Smooth muscle cell of the brain vasculature (primary cell): Measurements from ENCODE around the gene TMED8.
"Not testable (repeated sequence)": the region's sequence is repeated elsewhere in the genome, so short reads cannot be mapped to it uniquely, and the experiment has no call there.

Experiments
- DNase-seq: peaks from one replicate; pipeline ENCODE4 v3.0.0-alpha.2; 2012; ENCODE audit warnings: low read depth, low spot score

TMED8 gene

GRCh38 chr14:77376771-77377501 lies at the start of gene TMED8, which contains the start of gene SAMD15:
TMED8 (minus strand) TSS chr14:77377094; CDS start chr14:77377053, 41 bp downstream.
SAMD15 (plus strand) TSS chr14:77377379; CDS start chr14:77377419, 40 bp downstream.
- peak; percentile 67 for DNase-seq

DNA sequence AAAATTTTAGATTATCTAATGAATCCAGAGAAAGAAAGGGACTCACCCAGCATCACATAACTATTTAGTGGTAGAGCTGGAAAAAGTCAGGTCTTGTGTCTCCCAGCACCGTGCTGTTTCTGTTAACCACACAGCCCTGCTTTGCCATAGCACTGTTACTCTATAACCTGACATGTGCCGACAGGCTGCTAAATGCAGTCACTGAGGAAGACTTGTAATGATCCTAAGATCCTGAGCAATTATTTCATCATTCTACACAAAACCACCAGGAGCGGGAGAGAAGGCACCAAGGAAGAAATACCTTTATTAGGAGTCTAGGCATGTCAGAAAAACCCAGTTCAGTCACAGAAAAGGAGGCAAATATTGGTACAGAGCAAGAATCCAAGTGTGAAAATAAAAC lies 49.5 kb upstream of the TMED8 start:
- no peak for DNase-seq

DNA sequence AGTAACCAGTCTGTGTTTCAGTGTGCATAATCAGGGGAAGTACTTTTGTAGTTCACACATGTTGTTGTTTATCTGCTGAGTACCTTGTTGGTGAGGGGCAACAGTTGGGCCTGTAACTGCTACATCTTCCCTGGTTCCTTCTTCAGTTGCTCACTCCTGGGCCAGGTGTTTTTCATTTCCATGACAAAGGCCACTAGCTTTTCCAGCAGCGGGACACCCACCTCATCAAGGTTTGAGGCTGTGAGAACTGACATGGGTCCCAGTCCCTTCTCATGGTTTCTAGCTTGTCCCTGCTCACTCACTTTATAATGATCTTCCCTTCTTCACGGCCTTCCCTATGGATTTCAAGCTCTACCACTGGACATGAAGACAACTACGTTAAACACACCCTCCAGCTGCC lies 48.0 kb upstream of the TMED8 start:
- DNase-seq: no peak

DNA sequence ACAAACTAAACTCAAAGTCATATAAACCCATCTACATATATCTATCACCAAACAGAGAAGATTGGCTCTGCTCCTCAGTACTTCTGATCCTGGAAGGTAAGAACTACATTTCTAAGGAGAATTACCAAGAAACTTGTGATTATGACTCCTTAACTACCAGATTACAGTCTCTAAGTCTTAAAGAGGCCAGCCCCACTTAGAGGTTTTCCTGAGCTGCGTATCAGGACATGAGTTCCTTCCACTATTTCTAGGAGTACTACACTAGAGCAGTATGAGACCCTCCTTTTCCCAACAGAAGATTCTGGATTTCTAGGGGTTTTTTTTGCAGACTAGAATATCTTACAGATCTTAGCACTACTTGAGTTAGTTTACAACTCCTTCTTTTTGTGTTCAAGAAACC lies 46.5 kb upstream of the TMED8 start, which contains the start of gene NOXRED1:
NOXRED1 (minus strand) TSS at position 101 of the 400 bp plus-strand sequence. CDS start 634 bp downstream, outside the sequence.
- DNase-seq: no peak

GRCh38 chr14:77421201-77421600 lies 44.3 kb upstream of the TMED8 start:
- no peak for DNase-seq

DNA sequence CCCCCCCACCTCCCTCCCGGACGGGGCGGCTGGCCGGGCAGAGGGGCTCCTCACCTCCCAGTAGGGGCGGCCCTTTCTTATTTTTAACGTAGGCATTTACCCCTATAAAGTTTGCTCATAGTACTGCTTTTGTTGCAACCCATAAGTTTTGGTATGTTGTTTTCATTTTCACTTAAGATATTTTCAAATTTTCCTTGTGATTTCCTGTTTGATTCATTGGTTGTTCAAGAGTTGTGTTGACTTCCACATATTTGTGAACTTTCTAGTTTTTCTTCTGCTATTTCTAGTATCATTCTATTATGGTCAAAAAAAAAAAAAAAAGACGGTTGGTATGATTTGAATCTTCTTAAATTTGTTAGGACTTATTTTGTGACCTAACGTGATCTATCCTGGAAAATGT lies 39.9 kb upstream of the TMED8 start:
- DNase-seq: no peak

DNA sequence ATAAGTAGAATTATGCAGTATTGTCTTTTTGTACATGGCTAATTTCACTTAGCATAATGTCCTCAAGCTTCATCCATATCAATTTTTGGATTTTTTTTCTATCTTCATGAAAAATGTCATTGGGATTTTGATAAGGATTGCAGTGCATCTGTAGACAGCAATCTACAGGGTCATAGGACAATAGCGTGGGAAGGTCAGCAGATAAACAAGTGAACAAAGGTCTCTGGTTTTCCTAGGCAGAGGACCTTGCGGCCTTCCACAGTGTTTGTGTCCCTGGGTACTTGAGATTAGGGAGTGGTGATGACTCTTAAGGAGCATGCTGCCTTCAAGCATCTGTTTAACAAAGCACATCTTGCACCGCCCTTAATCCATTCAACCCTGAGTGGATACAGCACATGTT lies 39.2 kb upstream of the TMED8 start:
- not testable (repeated sequence) for DNase-seq

DNA sequence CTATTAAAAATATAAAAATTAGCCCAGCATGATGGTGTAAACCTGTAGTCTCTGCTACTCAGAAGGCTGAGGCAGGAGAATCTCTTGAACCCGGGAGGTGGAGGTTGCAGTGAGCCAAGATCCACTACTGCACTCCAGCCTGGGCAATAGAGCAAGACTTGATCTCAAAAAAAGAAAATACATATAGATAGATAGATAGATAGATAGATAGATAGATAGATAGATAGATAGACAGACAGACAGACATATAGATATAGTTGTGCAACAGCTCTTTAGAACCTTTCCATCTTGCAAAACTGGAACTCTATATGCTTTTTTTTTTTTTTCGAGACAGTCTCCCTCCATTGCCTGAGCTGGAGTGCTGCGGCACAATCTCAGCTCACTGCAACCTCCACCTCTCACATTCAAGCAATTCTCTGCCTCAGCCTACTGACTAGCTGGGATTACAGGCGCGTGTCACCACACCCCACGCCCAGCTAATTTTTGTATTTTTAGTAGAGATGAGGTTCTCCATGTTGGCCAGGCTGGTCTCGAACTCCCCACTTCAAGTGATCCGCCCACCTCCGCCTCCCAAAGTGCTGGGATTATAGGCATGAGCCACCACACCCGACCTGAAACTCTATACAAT lies 38.6 kb upstream of the TMED8 start:
- DNase-seq: not testable (repeated sequence)

- no peak for DNase-seq
Measured at GRCh38 chr14:77409131-77409533, 32.2 kb upstream of the TMED8 start.

DNA sequence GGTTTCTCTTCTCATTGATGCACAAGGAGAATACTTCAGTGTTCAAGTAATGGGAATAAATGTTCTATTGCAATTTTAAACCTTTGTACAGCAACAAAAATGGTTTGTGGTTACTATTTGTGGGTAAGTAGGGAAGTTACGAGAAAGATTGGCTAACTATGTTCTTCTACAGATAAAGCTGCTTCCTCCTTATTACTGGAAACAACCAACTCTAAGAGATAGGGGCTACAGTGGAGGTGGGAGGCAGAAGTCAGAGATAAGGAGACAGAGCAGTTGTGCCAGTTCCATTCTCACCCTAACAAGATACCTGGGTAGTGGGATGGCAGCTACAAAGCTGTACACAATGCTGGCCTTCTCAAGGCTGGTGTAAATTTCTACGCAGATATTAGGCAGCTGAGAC lies 30.3 kb upstream of the TMED8 start:
- DNase-seq: no peak

GRCh38 chr14:77406718-77407117 lies 29.8 kb upstream of the TMED8 start:
- DNase-seq: no peak

- no peak for DNase-seq
Measured at GRCh38 chr14:77406086-77406485, 29.2 kb upstream of the TMED8 start.

- DNase-seq: no peak
Measured at GRCh38 chr14:77403768-77404167, 26.9 kb upstream of the TMED8 start.

DNA sequence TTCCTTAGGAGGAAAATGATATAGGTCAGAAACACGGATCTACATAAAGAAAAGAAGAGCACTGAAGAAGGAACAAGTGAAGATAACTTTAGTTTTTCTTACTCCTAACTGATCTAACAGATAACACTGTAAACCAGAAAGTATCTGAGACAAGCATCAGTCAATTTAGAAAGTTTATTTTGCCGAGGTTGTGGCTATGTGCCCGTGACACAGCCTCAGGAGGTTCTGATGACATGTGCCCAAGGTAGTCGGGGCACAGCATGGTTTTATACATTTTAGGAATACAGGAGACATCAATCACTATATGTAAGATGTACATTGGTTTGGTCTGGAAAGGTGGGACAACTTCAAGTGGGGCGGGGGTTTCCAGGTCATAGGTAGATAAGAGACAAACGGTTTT lies 23.3 kb upstream of the TMED8 start:
- DNase-seq: no peak

- DNase-seq: no peak
Measured at GRCh38 chr14:77390188-77390587, 13.3 kb upstream of the TMED8 start.

DNA sequence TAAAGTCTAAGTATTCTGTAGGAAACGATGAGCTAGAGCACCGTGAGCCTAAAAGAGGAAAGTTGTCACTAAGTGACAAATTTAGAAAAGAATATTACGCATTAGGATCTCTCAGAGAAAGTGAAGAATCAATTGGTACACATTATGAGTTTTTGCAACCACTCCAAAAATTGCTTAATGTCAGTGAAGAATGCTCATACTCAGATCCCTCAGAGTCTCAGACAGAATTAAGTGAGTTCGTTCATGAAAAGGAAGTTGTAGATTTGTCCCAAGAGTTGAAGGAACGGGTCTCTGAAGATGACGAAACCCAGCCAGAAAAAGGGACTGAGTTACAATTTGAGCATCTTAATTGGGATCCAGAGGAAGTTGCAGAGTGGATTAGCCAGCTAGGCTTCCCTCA lies 1.8 kb upstream of the TMED8 start:
- no peak for DNase-seq

DNA sequence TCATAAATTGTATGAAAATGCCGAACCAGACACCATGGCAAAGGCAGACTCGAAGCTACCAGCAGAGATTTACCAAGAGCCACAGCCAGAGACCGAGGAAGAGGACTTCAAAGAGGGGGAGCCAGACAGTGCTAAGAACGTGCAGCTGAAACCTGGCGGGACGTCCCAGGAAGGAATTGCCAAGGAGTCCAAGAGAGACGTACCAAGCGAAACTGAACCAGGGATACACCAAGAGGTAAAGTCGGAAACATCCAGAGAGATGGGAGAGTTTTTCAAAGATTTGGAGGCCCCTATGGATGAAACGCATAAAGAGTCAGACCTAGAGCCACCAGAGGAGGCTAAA lies 579 bp upstream of the TMED8 start:
- no peak for DNase-seq

DNA sequence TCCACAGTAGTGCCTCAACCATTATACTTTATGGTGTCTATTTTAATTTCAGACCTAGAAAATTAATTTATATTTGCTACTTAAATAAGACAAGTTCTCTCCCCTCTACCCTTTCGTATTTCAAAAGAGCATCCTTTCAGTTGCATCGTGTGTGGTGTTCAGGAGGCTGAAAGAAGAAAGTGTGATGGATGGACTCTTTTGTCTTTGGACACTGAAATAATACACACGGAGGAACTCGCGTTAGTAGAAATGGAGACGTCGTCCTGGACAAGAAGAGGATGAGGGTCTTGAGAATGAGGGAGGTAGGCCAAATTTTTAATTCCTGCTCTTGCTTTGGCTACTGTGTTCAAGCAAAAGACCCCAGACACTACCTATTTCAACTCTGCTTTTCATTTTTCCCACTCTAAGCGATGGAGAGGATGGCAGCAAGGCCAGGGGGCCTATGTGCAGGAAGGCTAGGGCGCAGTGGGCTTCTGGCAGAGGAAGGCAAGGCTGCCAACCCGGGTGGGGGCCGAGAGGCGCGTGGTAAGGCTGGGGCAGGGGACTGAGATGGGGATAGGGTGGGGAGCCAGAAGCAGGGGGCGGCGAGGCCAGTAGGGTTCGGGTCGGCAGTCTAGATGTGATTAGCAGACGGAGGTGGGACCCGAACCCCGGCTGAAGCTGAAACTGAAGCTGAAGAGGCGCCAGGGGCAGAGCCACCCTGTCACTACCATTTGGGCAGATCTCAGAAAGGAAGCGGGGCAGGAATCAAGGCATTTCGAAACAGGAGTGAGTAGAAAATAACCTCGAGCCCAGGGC lies 722 bp downstream of the TMED8 start:
- DNase-seq: no peak

DNA sequence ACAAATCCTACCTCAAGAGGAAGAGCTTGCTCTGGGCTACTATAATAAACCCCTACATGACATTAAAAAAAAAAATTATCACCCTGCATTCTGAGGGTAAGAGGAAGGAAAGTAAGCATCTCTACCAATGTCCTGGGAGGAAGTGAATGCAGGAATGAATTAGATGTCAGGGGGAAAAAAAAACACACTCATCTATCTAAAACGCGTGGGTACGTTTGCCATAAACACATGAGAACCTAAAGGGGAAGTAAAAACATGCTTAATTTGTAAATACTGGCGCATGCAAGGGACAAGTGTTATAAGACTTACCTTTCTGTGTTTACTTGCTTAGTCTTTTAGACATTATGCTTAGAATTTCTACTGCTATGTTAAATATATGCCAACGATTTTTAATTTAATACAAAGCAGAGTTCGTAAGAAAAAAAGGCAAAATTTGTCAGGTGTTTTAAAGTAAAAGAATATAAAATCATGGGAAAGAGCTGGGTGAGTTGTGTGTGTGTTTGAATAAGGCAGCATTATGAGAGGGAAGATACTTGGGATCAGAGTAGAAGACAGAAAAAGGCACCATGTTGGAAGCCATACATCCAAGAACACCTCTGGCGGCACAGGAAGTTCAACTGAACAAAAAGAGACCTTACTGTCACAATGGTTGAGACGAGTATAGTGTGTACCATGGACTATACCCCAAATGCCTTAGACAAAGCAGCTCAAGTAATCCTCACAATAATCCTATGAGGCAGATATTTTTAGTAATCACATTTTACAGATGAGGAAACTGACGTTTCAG lies 1.5 kb downstream of the TMED8 start:
- no peak for DNase-seq

GRCh38 chr14:77372304-77372841 lies 4.5 kb downstream of the TMED8 start:
- DNase-seq: no peak

- no peak for DNase-seq
Measured at GRCh38 chr14:77369285-77369684, 7.6 kb downstream of the TMED8 start.
